SK-N-MC (cell line): ENCODE measurements around the gene TCF7L1.
"Not testable (repeated sequence)": the region's sequence is repeated elsewhere in the genome, so short reads cannot be mapped to it uniquely, and the experiment has no call there.

Experiments
- EZH2 ChIP-seq: fragments of 200-600 bp; sonication (generic); IDR thresholded peaks from one replicate; pipeline ENCODE4 v1.6.1; 2017; ENCODE audit warnings: antibody characterized with exemption
- FOXP2 ChIP-seq: optimal IDR thresholded peaks from 2 replicates; pipeline ENCODE3; 2011; ENCODE audit warnings: mild to moderate bottlenecking, moderate library complexity; ENCODE audit not compliant: insufficient read depth; ENCODE audit errors: extremely low read length, control extremely low read depth
- POLR2AphosphoS5 ChIP-seq: IDR thresholded peaks from 2 replicates; pipeline ENCODE4 v1.6.1; 2012; ENCODE audit warnings: mild to moderate bottlenecking, low read depth, low read length, borderline replicate concordance

GRCh38 chr2:85329701-85330100 lies 196.5 kb downstream of the TCF7L1 start:
- TF ChIP-seq EZH2, POLR2AphosphoS5, FOXP2: not testable (repeated sequence)
